MM.1S (cell line): ENCODE results near the gene BTK.

Experiments used
- EZH2 ChIP-seq: fragments of 300-600 bp; sonication (generic); optimal IDR thresholded peaks from 2 replicates; pipeline ENCODE3; 2017; ENCODE audit warnings: low read depth, mild to moderate bottlenecking, antibody characterized with exemption, low read length, mixed read lengths
- EZH2phosphoT487 ChIP-seq: fragments of 300-600 bp; sonication (generic); IDR thresholded peaks from 2 replicates; pipeline ENCODE4 v1.6.1; 2018; ENCODE audit warnings: antibody characterized with exemption, low read length
- TF ChIP-seq, protein P1 (sequence below): fragments of 300-600 bp; sonication (generic); IDR thresholded peaks from 2 replicates; pipeline ENCODE4 v1.5.1; 2016; ENCODE audit warnings: antibody characterized with exemption, low read length, mixed read lengths

DNA sequence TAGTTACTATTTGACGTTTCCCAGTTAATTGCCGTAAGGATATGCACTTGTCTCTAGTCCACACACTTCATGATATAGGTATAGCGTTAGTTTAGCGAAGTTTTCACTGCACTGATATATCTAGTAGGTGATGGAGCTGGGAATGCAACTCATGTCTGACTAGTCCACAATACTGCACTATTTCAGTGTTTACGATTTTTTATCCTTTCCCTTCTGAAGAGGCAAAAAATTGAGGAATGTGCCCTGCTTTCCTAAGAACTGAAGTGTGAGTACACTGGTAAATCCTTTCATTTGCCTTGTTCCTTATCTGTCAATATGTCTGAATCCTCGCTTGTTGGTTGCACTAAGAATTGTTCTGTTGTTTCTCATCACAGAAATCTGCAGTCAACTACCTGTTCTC lies 5.8 kb upstream of the BTK start:
- no peak for TF ChIP-seq EZH2
- TF ChIP-seq, protein P1, sequence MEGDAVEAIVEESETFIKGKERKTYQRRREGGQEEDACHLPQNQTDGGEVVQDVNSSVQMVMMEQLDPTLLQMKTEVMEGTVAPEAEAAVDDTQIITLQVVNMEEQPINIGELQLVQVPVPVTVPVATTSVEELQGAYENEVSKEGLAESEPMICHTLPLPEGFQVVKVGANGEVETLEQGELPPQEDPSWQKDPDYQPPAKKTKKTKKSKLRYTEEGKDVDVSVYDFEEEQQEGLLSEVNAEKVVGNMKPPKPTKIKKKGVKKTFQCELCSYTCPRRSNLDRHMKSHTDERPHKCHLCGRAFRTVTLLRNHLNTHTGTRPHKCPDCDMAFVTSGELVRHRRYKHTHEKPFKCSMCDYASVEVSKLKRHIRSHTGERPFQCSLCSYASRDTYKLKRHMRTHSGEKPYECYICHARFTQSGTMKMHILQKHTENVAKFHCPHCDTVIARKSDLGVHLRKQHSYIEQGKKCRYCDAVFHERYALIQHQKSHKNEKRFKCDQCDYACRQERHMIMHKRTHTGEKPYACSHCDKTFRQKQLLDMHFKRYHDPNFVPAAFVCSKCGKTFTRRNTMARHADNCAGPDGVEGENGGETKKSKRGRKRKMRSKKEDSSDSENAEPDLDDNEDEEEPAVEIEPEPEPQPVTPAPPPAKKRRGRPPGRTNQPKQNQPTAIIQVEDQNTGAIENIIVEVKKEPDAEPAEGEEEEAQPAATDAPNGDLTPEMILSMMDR, result no peak
- no peak for TF ChIP-seq EZH2phosphoT487
